Esophagus mucosa (tissue), 1 donor: ENCODE results near the gene PLEKHS1. TPM values are rescaled to one million over a fixed set of nuclear protein-coding genes. Genes with fewer than 3 reads are reported as not detected.
"Not testable (repeated sequence)": the region's sequence is repeated elsewhere in the genome, so short reads cannot be mapped to it uniquely, and the experiment has no call there.

ENCODE experiments used
- ATAC-seq: fragments of 200-7000 bp; cut with Tn5 transposase; one replicate; pipeline ENCODE4 v1.9.1; 2020
- total RNA-seq: library from RNA; stranded (reverse); gene quantifications from one replicate; pipeline ENCODE4 v1.2.4, GENCODE V29; 2023
- donor health status: DM: yes; HTN: yes; CAD: no.

Gene PLEKHS1
- total RNA-seq, 1 donor from 2014 or later, result 1.0 TPM

DNA sequence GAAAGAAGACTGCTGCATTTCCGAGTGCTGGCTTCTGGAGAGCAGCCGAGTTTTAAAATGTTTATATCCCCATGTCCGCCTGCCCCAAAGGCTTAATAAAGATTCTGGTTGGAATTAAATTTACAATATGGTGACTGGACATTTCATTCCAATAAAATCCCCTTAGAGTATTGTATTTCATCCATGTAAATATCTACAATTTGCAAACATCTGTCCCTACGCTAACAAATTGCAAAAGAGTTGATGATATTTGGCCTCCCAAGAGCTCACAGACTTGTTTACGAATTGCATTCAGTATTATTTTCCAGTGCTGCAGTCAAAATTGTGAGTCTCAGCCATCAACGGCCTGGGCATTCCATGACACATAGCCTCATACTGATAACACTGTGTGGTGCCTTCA is 50.1 kb downstream of the PLEKHS1 start:
- no peak for ATAC-seq

DNA sequence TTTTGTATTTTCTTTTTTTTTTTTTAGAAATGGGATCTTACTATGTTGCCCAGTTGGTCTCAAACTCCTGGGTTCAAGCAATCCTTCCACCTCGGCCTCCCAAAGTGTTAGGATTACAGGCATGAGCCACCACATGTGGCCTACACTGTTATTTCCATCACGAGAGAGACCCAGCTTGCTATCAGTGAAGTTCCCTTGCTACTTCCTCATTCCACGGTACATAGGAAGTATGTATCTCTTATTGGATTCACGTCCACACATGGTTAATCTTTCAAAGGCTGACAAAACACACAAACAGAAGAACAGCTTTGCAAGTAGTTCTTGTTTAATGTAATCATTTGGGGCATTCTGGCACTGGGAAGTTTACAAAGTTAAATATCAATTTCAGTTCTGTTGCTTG is 51.5 kb downstream of the PLEKHS1 start:
- ATAC-seq, result no peak

DNA sequence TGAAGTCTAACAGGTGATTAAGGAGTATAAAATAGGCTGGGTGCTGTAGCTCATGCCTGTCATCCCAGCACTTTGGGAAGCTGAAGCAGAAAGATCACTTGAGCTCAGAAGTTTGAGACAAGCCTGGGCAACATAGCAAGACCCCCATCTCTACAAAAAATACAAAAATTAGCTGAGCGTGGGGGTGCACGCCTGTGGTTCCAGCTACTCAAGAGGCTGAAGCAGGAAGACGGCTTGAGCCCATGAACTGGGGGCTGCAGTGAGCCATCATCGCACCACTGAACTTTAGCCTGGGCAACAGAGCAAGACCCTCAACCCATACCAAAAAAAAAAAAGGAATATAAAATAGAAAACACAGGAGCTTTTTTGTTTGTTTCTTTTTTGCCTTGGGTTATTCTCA is 55.0 kb downstream of the PLEKHS1 start:
- ATAC-seq, result no peak

DNA sequence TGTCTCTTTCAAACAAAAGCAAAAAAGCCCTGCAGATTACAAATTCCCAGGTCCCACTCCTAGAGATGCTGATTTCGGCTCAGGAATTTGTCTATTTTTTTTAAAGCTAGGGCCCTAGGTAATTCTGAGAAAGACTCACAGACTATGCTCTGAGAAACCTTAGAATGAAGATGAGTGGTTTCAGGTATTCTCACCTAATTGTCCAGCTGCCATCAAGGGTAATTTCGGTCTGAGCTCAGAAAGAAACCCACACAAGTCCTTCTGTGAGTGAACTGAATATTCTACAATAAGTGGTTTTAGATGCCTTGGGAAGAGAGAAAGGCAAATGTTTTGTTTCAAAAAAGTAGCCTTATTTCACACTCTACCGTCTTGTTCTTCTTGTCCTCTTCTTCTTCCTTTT is 56.7 kb downstream of the PLEKHS1 start:
- ATAC-seq, result no peak

DNA sequence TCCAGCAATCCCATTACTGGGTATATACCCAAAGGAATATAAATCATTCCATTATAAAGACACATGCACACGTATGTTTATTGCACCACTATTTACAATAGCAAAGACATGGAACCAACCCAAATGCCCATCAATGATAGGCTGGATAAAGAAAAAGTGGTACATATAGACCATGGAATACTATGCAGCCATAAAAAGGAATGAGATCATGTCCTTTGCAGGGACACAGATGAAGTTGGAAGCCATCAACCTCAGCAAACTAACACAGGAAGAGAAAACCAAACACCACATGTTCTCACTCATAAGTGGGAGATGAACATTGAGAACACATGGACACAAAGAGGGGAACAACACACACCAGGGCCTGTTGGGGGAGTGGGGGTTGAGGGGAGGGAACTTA is 63.2 kb downstream of the PLEKHS1 start:
- not testable (repeated sequence) for ATAC-seq

DNA sequence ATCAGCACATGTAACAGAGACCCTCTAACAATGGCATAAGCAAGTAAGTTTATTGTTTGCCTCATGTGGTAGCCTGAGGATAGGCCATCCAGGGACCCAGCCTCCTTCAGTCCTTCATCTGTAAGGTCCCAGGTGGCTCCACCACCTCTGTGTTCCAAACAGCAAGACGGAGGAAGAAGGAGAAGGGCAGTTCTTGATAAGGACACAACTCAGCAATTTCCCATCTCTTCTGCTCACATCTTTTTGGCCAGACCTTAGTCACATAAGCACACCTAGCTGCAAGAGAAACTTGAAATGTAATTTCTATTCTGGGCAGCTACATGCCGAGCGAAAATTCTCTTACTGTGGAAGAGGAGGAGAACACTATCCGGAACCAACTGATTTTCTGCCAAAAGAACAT is 68.5 kb downstream of the PLEKHS1 start:
- ATAC-seq, result no peak

DNA sequence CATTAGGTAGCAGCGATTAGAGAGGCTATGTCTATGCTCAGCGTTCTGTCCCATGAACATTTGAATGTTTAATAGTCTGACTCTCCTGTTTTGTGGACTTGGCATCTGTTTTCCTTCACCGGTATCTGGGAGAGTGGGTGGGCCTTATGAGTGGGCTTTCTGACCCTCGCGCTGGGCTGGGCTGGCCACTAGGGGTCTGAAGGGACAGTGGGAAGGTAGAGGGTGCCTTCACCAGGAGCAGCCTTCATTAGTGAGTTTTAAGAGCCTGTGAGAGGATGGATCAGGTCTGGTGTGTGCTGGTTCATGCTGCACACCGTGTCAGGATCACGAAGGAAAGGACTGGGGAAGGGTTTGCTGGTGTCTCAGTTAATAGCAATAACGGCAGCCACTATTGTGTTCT is 69.0 kb downstream of the PLEKHS1 start:
- ATAC-seq, result no peak

DNA sequence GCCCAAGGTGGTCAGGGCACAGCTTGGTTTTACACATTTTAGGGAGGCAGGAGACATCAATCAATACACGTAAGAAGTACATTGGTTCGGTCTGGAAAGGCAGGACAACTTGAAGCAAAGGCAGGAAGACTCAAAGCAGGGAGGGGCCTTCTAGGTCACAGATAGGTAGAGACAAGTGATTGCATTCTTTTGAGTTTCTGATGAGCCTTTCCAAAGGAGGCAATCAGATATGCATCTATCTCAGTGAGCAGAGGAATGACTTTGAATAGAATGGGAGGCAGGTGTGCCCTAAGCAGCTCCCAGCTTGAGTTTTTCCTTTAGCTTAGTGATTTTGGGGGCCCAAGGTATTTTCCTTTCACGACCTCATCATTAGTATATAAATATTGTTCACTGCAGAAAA is 69.8 kb downstream of the PLEKHS1 start:
- ATAC-seq, result not testable (repeated sequence)

DNA sequence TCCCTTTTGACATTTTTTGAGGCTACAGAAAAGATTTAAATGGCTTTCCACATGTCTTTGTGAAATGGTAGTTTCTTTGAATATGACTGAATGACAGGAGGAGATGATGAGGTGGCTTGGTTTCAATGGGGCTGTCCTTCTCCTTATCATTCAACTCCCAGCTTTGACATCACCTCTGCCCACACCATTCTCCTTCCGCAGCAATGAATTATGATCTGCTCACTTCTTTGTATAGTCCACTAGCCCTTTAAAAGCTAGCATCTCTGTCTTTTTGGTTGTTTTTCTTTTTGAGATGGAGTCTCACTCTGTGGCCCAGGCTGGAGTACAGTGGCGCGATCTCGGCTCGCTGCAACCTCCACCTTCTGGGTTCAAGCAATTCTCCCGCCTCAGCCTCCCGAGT is 70.7 kb downstream of the PLEKHS1 start:
- no peak for ATAC-seq

DNA sequence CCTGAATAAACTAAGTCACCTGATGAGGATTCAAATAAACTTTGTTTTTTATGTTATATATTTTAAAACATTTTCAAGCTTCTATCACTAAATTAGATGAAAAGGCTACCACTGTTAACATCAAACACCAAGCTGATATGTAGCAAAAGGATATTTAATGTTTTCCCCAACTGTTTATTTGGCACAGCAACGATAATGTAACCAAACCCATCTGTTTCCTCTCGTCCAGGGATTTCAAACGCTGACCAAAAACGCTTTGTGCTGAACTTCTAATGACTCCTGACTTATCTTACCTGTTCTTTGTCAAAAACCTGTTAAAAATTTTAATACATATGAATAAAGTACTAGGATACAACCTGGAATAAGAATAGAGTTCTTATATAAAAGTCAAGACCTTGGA is 71.9 kb downstream of the PLEKHS1 start:
- ATAC-seq, result no peak

DNA sequence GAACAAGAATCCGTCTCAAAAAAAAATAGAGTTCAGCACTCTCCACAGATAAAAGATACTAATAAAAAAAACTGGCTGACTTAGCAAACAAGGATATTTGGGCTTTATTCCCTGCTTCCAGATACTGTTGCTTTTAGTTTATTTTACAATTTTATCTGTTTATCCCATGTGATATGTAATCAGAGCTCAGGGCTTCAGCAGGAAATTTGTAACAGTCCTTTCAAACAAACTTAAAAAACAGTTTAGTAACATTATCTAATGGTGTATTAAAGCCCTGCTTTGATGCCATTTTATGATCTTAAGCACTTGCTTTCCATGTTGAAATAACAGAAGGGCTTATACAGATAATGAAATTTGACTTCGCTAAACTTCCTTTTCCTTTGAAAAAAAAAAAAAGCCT is 74.3 kb downstream of the PLEKHS1 start:
- ATAC-seq, result no peak

DNA sequence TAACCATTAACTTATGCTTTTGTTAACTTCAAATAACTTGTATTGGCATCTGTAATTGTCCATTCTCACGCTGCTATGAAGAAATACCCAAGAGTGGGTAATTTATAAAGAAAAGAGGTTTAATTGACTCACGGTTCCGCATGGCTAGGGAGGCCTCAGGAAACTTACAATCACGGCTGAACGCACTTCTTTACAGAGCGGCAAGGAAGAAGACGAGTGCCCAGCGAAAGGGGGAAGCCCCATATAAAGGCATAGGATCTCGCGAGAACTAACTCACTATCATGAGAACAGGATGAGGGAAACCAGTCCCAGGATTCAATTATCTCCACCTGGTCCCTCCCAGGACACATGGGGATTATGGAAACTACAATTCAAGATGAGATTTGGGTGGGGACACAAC is 77.1 kb downstream of the PLEKHS1 start:
- not testable (repeated sequence) for ATAC-seq

Other genes starting within 250 kb of the PLEKHS1 start
- 0.04 TPM for gene HABP2, start 198.6 kb upstream of the PLEKHS1 start, total RNA-seq
- gene NRAP, start 87.6 kb upstream of the PLEKHS1 start, total RNA-seq, result 0.12 TPM
- 14.0 TPM for gene CASP7, start 71.8 kb upstream of the PLEKHS1 start, total RNA-seq
- gene DCLRE1A, start 102.4 kb downstream of the PLEKHS1 start, total RNA-seq, result 3.7 TPM
- 18.7 TPM for gene NHLRC2, start 103.0 kb downstream of the PLEKHS1 start, total RNA-seq